Fibroblast of skin of left quadriceps (primary cell): ENCODE results near the gene LRP5.
A peak's percentile ranks its signal among the peaks of the same experiment; 100 is the strongest.
"Not testable (repeated sequence)": the region's sequence is repeated elsewhere in the genome, so short reads cannot be mapped to it uniquely, and the experiment has no call there.

Experiments
- DNase-seq, 2 experiments: peaks; one replicate each; pipeline ENCODE4 v3.0.0-alpha.2; 2013; ENCODE audit warnings: low read depth in 2 of 2

The LRP5 gene

GRCh38 chr11:68388595-68389198 lies 76.3 kb downstream of the LRP5 start:
- DNase-seq, result no peak

GRCh38 chr11:68390315-68390714 lies 77.9 kb downstream of the LRP5 start:
- no peak for DNase-seq

GRCh38 chr11:68392822-68393221 lies 80.4 kb downstream of the LRP5 start:
- DNase-seq, result no peak

DNA sequence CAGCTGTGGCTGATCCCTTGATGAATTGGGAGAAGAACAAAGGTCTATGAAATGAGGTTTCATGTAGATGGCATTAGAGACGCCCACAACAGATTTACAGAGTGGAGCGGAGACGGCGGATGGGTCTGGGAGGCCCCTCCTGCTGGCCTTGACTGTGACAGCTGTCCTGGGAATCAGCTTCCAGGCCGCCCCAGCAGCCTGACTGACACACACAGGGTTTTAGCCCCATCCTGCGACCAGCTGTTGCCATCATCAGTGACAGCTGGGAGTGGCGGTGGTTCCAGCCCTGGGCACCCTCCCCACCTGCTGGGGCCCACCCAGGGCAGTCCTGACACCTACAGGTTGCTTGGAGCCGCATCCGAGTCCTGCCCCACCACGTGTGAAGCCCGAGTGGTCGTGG lies 84.1 kb downstream of the LRP5 start:
- no peak for DNase-seq

DNA sequence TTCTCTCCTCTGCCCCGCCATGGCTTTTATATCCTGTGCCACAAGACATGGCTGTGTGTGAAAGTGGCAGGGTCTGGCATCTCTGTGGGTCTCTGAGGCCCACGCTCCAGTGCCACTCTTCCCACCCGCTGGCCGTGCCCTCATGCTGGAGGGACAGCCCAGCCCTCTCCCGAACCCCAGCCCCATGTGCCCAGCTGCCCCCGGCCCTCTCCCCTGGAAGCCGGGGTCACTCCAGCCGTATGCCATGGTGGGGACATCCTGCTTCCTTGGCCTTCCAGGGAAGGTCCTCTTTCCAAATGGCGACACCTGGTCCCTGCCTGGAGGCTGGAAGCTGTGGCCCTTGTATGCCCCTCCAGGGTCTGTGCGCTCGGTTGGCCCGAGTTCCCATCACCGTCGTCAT lies 84.9 kb downstream of the LRP5 start:
- no peak for DNase-seq

DNA sequence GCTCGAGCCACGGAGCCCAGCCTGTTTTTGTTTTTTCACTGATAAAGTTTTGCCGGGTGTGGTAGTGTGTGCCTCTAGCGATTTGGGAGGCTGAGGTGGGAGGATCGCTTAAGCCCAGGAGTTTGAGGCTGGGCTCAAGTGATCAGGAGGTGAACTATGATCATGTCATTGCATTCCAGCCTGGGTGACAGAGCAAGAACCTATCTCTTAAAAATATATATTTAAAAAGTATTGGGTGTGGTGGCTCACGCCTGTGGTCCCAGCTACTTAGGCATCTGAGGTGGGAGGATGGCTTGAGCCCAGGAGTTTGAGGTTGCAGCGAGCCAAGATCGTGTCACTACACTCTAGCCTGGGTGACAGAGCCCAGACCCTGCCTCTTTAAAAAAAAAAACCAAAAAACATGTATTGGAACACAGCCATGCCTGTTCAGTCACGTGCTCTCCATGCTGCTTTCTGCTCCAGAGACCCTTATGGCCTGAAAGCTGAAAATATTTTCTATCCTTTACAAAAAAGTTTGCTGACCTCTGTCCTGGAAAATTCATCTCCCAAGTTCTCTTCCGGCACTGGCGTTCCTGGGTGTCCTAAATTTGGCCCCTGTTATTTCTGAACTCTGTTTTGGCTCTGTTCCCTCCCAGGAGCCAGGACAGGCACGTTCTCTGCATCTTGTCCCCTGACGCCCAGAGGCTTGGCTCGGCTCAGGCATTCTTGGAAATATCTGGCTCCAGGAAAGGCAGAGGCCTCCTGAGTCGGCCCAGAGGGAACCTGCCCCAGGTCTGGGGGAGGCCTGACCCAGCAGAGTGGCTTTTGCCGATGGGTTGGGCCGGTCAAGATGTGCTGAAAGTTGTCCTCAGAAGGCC lies 86.8 kb downstream of the LRP5 start:
- DNase-seq, result no peak

GRCh38 chr11:68399916-68400315 lies 87.5 kb downstream of the LRP5 start:
- DNase-seq, result no peak

DNA sequence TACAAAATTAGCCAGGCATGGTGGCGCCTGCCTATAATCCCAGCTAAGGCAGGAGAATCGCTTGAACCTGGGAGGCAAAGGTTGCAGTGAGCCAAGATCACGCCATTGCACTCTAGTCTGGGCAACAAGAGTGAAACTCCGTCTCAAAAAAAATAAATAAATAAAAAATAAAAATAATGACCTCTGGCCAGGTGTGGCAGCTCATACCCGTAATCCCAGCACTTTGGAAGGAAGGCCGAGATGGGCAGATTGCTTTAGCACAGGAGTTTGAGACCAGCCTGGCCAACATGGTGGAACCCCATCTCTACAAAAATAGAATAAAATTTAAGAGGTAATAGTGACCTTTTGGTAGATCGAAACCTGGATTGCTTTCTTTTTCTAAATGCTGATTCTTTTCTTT lies 88.2 kb downstream of the LRP5 start:
- DNase-seq, result not testable (repeated sequence)

DNA sequence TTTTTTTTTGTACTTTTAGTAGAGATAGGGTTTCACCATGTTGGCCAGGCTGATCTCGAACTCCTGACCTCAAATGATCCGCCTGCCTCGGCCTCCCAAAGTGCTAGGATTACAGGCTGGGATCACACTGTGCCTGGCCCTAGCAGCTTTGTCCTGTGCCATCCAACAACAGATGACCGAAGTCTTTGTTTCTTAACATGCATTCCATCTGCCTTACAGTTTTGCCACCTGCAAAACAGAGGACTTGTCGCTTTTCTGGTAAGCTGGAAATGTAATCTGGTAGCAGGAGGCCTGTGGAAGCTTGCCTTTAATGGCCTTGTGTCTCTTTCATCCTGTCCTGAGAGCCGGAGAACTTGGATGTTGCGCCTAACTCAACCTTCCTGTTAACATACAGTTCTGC lies 89.5 kb downstream of the LRP5 start:
- DNase-seq, result no peak

DNA sequence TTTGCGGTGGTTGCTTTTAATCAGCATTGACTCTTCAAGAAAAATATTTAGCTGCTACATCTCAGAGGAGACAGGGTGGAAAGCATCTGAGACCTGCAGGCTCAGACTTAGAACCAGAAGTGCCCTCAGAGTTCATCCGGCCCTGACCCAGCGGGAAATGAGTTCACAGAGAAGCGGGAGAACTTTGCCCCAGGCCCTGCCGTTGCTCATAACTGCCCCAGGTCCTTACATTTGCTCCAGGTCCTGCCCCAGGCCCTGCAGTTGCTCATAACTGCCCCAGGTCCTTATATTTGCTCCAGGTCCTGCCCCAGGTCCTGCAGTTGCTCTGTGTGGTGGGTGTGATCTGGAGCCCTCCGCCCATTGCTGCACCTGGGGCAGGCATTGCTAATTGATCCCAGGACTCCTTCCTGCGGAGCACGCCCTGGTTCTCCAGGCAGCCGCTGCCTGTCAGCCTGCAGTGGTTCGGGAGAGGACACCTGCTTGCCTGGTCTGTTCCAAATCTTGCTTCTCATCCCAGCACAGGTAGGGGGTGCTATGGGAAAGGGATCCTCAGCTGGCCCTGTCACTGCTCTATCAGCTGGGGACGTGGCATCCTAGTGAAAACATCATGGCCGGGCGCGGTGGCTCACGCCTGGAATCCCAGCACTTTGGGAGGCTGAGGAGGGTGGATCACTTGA lies 90.1 kb downstream of the LRP5 start:
- DNase-seq, result no peak

DNA sequence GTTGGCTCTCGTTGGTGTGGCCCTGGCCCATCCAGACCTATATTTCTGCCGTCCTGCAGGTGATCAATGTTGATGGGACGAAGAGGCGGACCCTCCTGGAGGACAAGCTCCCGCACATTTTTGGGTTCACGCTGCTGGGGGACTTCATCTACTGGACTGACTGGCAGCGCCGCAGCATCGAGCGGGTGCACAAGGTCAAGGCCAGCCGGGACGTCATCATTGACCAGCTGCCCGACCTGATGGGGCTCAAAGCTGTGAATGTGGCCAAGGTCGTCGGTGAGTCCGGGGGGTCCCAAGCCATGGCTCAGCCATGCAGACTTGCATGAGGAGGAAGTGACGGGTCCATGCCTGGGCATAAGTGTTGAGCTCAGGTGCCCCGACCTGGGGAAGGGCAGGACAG lies 91.0 kb downstream of the LRP5 start:
- no peak for DNase-seq

GRCh38 chr11:68403831-68404230 lies 91.4 kb downstream of the LRP5 start:
- no peak for DNase-seq

GRCh38 chr11:68406324-68407313 lies 94.2 kb downstream of the LRP5 start:
- DNase-seq, result no peak

DNA sequence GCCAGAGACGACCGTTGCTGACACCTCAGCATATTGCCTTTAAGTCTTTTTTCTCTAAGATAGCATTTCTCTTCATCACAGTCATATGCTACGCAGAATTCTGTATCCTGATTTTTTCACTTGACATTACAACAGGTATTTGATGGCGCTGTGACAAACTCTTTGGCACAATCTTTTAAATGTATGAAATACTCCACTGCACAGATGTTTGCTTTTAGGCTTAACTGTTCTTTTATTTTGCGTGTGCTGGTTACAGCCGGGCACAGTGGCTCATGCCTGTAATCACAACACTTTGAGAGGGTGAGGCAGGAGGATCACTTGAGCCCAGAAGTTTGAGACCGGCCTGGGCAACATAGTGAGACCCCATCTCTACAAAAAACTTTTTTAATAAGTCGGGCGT lies 96.1 kb downstream of the LRP5 start:
- no peak for DNase-seq

DNA sequence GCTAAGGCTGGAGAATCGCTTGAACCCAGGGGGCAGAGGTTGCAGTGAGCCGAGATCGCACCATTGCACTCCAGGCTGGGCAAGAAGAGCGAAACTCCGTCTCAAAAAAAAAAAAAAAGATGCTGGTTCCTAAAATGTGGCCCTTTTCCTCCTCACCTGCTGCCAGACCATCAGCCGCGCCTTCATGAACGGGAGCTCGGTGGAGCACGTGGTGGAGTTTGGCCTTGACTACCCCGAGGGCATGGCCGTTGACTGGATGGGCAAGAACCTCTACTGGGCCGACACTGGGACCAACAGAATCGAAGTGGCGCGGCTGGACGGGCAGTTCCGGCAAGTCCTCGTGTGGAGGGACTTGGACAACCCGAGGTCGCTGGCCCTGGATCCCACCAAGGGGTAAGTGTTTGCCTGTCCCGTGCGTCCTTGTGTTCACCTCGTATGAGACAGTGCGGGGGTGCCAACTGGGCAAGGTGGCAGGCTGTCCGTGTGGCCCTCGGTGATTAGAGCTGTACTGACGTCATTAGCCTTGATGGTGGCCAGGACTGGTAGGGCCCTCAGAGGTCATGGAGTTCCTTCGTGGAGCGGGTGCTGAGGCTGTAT lies 97.5 kb downstream of the LRP5 start:
- DNase-seq, result no peak

GRCh38 chr11:68411501-68411991 lies 99.2 kb downstream of the LRP5 start:
- no peak for DNase-seq

GRCh38 chr11:68412593-68413475 lies 100.4 kb downstream of the LRP5 start:
- DNase-seq, result peak; percentile 89 to 91

DNA sequence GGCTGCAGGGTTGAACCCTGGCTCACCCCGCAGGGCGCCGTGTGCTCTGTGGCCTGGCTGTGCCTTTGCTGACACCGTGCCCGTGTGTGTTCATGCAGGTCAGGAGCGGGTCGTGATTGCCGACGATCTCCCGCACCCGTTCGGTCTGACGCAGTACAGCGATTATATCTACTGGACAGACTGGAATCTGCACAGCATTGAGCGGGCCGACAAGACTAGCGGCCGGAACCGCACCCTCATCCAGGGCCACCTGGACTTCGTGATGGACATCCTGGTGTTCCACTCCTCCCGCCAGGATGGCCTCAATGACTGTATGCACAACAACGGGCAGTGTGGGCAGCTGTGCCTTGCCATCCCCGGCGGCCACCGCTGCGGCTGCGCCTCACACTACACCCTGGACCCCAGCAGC lies 101.2 kb downstream of the LRP5 start:
- DNase-seq, result no peak

GRCh38 chr11:68414496-68415221 lies 102.3 kb downstream of the LRP5 start:
- no peak for DNase-seq
